ENCODE results near the gene ROPN1L.

- TF ChIP-seq EZH2 (IDR thresholded peaks at IDR 0.05; ENCODE audit: borderline replicate concordance, low read depth, low read length, poor library complexity, severe bottlenecking) = no peak
- TF ChIP-seq CTCF (conservative IDR thresholded peaks at IDR 0.05; ENCODE audit: low read depth, low read length) = no peak
Measured at GRCh38 chr5:10503321-10503720, 61.6 kb downstream of the ROPN1L start.

Measured in A673 (cell line).